Endothelial cell of umbilical vein (primary cell): Measurements from ENCODE around the gene CYP4V2. TPM values are rescaled to one million over a fixed set of nuclear protein-coding genes. Genes with fewer than 3 reads are reported as not detected.

Experiments used
- BruUV-seq: library from RNA; stranded (reverse); fragments of 400-500 nt; replicated peaks from 2 replicates; lab custom pipeline; 2021; lab: Mats Ljungman, UMichigan
- CTCF ChIA-PET: fragments of 300-600, 350-600 bp; sonication (Branson Sonifier 250); formaldehyde crosslinking; loops from one replicate; lab custom pipeline; 2021; ENCODE audit warnings: antibody characterized with exemption, inconsistent platforms; lab: Charles Lee
- POLR2A ChIA-PET: fragments of 300-600, 350-600 bp; sonication (Branson Sonifier 250); formaldehyde crosslinking; loops from one replicate; lab custom pipeline; 2021; ENCODE audit warnings: antibody characterized with exemption, inconsistent platforms; lab: Charles Lee
- DNase-seq: peaks from one replicate; pipeline ENCODE4 v3.0.0-alpha.2; 2011; ENCODE audit warnings: low read depth, low spot score
- FAIRE-seq: peaks from 2 replicates; lab custom pipeline; 2011; peaks lifted over from hg19 to GRCh38; lab: Jason Lieb, UNC
- H2AFZ ChIP-seq: 2 replicates; pipeline ENCODE4 v1.6.0; 2012; ENCODE audit warnings: low read depth, low read length, control low read depth, inconsistent platforms
- H3K27ac ChIP-seq: 2 replicates; pipeline ENCODE4 v1.5.1; 2011; ENCODE audit warnings: low read depth, mild to moderate bottlenecking, control low read depth, low read length, moderate library complexity; ENCODE audit not compliant: insufficient read depth
- H3K27me3 ChIP-seq, 2 experiments: 2 replicates each; pipeline versions ENCODE4 v1.6.0 to v1.6.1; 2011; ENCODE audit warnings: low read length in 2 of 2, mixed read lengths in 1 of 2; ENCODE audit not compliant: control insufficient read depth in 2 of 2, insufficient read depth in 2 of 2
- H3K36me3 ChIP-seq, 2 experiments: 2 replicates in 1 of 2; 3 replicates in 1 of 2; pipeline ENCODE4 v1.5.1; 2011; ENCODE audit warnings: low read length in 2 of 2, mild to moderate bottlenecking in 1 of 2, moderate library complexity in 1 of 2; ENCODE audit not compliant: control insufficient read depth in 2 of 2, insufficient read depth in 2 of 2; ENCODE audit errors: extremely low read depth in 1 of 2
- H3K4me1 ChIP-seq: 3 replicates; pipeline ENCODE4 v1.5.1; 2011; ENCODE audit warnings: mild to moderate bottlenecking, low read length; ENCODE audit not compliant: control insufficient read depth, insufficient read depth; ENCODE audit errors: extremely low read depth
- H3K4me2 ChIP-seq: 2 replicates; pipeline ENCODE4 v1.6.1; 2011; ENCODE audit warnings: low read length, control low read depth, mixed read lengths; ENCODE audit not compliant: insufficient read depth
- H3K4me3 ChIP-seq, 3 experiments: fragments of 200-600 bp in 1 of 3; sonication (generic), shearing (Covaris generic) in 1 of 3; replicated peaks in 1 of 3; 2 replicates each; pipeline ENCODE4 v1.5.1; 2011 to 2016; ENCODE audit warnings: control low read depth in 3 of 3, low read length in 3 of 3, mild to moderate bottlenecking in 2 of 3, inconsistent platforms in 1 of 3, low read depth in 1 of 3, moderate library complexity in 1 of 3; ENCODE audit not compliant: insufficient read depth in 1 of 3
- H3K79me2 ChIP-seq: 2 replicates; pipeline ENCODE4 v1.6.0; 2012; ENCODE audit warnings: low read length, inconsistent platforms; ENCODE audit not compliant: control insufficient read depth, insufficient read depth
- H3K9ac ChIP-seq: replicated peaks from 2 replicates; pipeline ENCODE3; 2011; ENCODE audit warnings: low read length, control low read depth; ENCODE audit not compliant: insufficient read depth; ENCODE audit errors: extremely low read depth
- H3K9me1 ChIP-seq: replicated peaks from 3 replicates; pipeline ENCODE4 v1.6.0; 2011; ENCODE audit warnings: mild to moderate bottlenecking, low read length; ENCODE audit not compliant: control insufficient read depth, insufficient read depth; ENCODE audit errors: extremely low read depth
- H3K9me3 ChIP-seq: replicated peaks from 2 replicates; pipeline ENCODE4 v1.5.1; 2012; ENCODE audit warnings: low read length, inconsistent platforms; ENCODE audit not compliant: control insufficient read depth, insufficient read depth
- H4K20me1 ChIP-seq: replicated peaks from 2 replicates; pipeline ENCODE3; 2011; ENCODE audit warnings: mild to moderate bottlenecking, low read length; ENCODE audit not compliant: control insufficient read depth, insufficient read depth; ENCODE audit errors: extremely low read depth
- CTCF ChIP-seq, 2 donors: IDR thresholded peaks; 1 replicate in 1 of 2; 2 replicates in 1 of 2; pipeline ENCODE4 v1.5.1; 2011; ENCODE audit warnings: low read length in 2 of 2, mild to moderate bottlenecking in 2 of 2, moderate library complexity in 2 of 2, control low read depth in 1 of 2, inconsistent platforms in 1 of 2, low read depth in 1 of 2; ENCODE audit not compliant: insufficient read depth in 1 of 2; ENCODE audit errors: extremely low read depth in 1 of 2
- EZH2 ChIP-seq: IDR thresholded peaks from 2 replicates; pipeline ENCODE4 v1.6.1; 2012; ENCODE audit warnings: borderline replicate concordance, low read depth, mild to moderate bottlenecking, moderate library complexity, low read length, inconsistent platforms; ENCODE audit not compliant: severe bottlenecking
- FOS ChIP-seq: IDR thresholded peaks from 2 replicates; pipeline ENCODE4 v1.6.1; 2011; ENCODE audit warnings: mild to moderate bottlenecking, low read length, moderate library complexity, borderline replicate concordance; ENCODE audit not compliant: insufficient read depth
- GATA2 ChIP-seq: IDR thresholded peaks from 2 replicates; pipeline ENCODE4 v1.7.0; 2011; ENCODE audit warnings: low read depth, mild to moderate bottlenecking, moderate library complexity, mixed read lengths, low read length; ENCODE audit not compliant: insufficient read length, insufficient read depth
- JUN ChIP-seq: IDR thresholded peaks from 2 replicates; pipeline ENCODE4 v1.6.1; 2011; ENCODE audit warnings: borderline replicate concordance, low read depth; ENCODE audit not compliant: insufficient read length, insufficient read depth
- MAX ChIP-seq: IDR thresholded peaks from 2 replicates; pipeline ENCODE4 v1.6.1; 2011; ENCODE audit not compliant: insufficient read depth, insufficient read length
- MYC ChIP-seq: IDR thresholded peaks from one replicate; pipeline ENCODE4 v1.6.1; 2011; ENCODE audit warnings: mild to moderate bottlenecking, low read depth, low read length
- POLR2A ChIP-seq: IDR thresholded peaks from 2 replicates; pipeline ENCODE4 v1.6.1; 2012; ENCODE audit warnings: low read depth, mild to moderate bottlenecking, control low read depth, low read length
- POLR2AphosphoS5 ChIP-seq: IDR thresholded peaks from 2 replicates; pipeline ENCODE4 v1.6.1; 2012; ENCODE audit warnings: low read depth, mild to moderate bottlenecking, control low read depth, low read length, moderate library complexity; ENCODE audit not compliant: insufficient read depth
- dilution Hi-C: fragments of 300-500 bp; cut with MboI; formaldehyde crosslinking; loops from one replicate; pipeline ENCODE4 v1.15.0; 2019; ENCODE audit warnings: low sequenced_read_pairs; ENCODE audit not compliant: extremely low pct_ligation_motif_present
- intact Hi-C: fragments of 100-400 bp; cut with micrococcal nuclease; formaldehyde crosslinking; loops from one replicate; pipeline ENCODE4 v1.10.0; 2022
- polyA plus RNA-seq, 4 experiments: library from polyadenylated mRNA; depleted of rRNA in 3 of 4; stranded (reverse) in 3 of 4; unstranded in 1 of 4; fragments of >200 nt; gene quantifications; 2 replicates each; pipeline versions ENCODE4 v1.2.1 to v1.2.3, GENCODE V29; 2011 to 2012; ENCODE audit warnings: missing spikeins in 1 of 4
- total RNA-seq: library from RNA; stranded (reverse); gene quantifications from 2 replicates; pipeline ENCODE4 v1.2.3, GENCODE V29; 2021

Gene CYP4V2
- total and polyA plus RNA-seq, 2 donors (not counting 3 experiments of a cell fraction or from before 2014, with no cell fraction given) = 0.28 to 1.7 TPM

GRCh38 chr4:186243331-186243730, 52.0 kb downstream of the CYP4V2 start:
- POLR2A ChIA-PET = no interaction called here
- no TSS peak for BruUV-seq
- Histone ChIP-seq H4K20me1 (no peaks in the 10 kb centered on the region), H3K9me3 (no peaks in the 10 kb centered on the region), H3K36me3 (no peaks in the 10 kb centered on the region), H3K27ac (no peak overlapping the region), H3K79me2 (no peaks in the 10 kb centered on the region), H3K9me1 (no peaks in the 10 kb centered on the region), H3K27me3 (no peaks in the 10 kb centered on the region), H3K4me1 (no peaks in the 10 kb centered on the region), H3K4me3 (no peak overlapping the region), H2AFZ (no peak overlapping the region), H3K4me2 (no peak overlapping the region), H3K9ac (no peak overlapping the region)
- dilution Hi-C loops = no loop called here
- TF ChIP-seq GATA2 (no peak), POLR2AphosphoS5 (no peak), FOS (no peak)
- CTCF ChIA-PET = no interaction called here
- intact Hi-C loops = no loop called here
- no peak for DNase-seq
- no peak for FAIRE-seq

- Histone ChIP-seq H3K27me3 (no peaks in the 10 kb centered on the region), H3K4me3 (no peak overlapping the region), H3K4me1 (no peaks in the 10 kb centered on the region), H3K9me1 (no peaks in the 10 kb centered on the region), H3K9me3 (no peaks in the 10 kb centered on the region), H3K27ac (no peak overlapping the region), H3K4me2 (no peak overlapping the region), H4K20me1 (no peaks in the 10 kb centered on the region), H3K36me3 (no peaks in the 10 kb centered on the region), H3K79me2 (no peaks in the 10 kb centered on the region), H2AFZ (no peak overlapping the region), H3K9ac (no peak overlapping the region)
- intact Hi-C loops (no loop called here), dilution Hi-C loops (no loop called here)
- CTCF ChIA-PET = no interaction called here
- DNase-seq (no peak), FAIRE-seq (no peak)
- BruUV-seq = no TSS peak
- TF ChIP-seq POLR2AphosphoS5 (no peak), CTCF (IDR thresholded peaks at IDR 0.05; ENCODE audit: extremely low read depth in 1 of 2, insufficient read depth in 1 of 2, low read depth in 1 of 2, low read length in 2 of 2) (no peak), POLR2A (no peak), MAX (no peak), JUN (no peak), EZH2 (no peak), GATA2 (no peak), FOS (no peak), MYC (no peak)
- POLR2A ChIA-PET = no interaction called here
Measured at GRCh38 chr4:186244835-186245234, 53.5 kb downstream of the CYP4V2 start.
